OCI-LY7 (cell line): Measurements from ENCODE around the gene SLC13A5. TPM values are rescaled to one million over a fixed set of nuclear protein-coding genes. Genes with fewer than 3 reads are reported as not detected.

Experiments used
- BruUV-seq: library from RNA; stranded (reverse); fragments of 400-500 nt; replicated peaks from 2 replicates; lab custom pipeline; 2021; lab: Mats Ljungman, UMichigan
- CTCF ChIA-PET: fragments of 300-600 bp; sonication (Branson Sonifier 250); formaldehyde crosslinking; loops from one replicate; lab custom pipeline; 2022; ENCODE audit warnings: antibody characterized with exemption; ENCODE audit not compliant: unreplicated experiment; lab: Charles Lee
- POLR2A ChIA-PET: fragments of 300-600 bp; sonication (Branson Sonifier 250); formaldehyde crosslinking; loops from one replicate; lab custom pipeline; 2022; ENCODE audit warnings: antibody characterized with exemption; lab: Charles Lee
- DNase-seq: peaks from one replicate; pipeline ENCODE4 v3.0.0-alpha.2; 2015; ENCODE audit warnings: low spot score
- H2AFZ ChIP-seq: fragments of 200-600 bp; sonication (generic), shearing (Covaris generic); 2 replicates; pipeline ENCODE4 v1.6.1; 2014; ENCODE audit warnings: mild to moderate bottlenecking, antibody characterized with exemption, low read length, moderate library complexity
- H3K27ac ChIP-seq: fragments of 200-600 bp; sonication (generic); 2 replicates; pipeline ENCODE4 v1.5.1; 2014; ENCODE audit warnings: mixed run types, low read depth, mild to moderate bottlenecking, moderate library complexity, low read length, inconsistent platforms; ENCODE audit not compliant: poor library complexity, severe bottlenecking
- H3K36me3 ChIP-seq: fragments of 200-600 bp; sonication (generic); 2 replicates; pipeline ENCODE4 v1.6.1; 2014; ENCODE audit warnings: mild to moderate bottlenecking, antibody characterized with exemption, low read length, moderate library complexity, mixed read lengths; ENCODE audit not compliant: insufficient read depth
- H3K4me1 ChIP-seq: fragments of 200-600 bp; sonication (generic); 2 replicates; pipeline ENCODE4 v1.5.1; 2014; ENCODE audit warnings: mild to moderate bottlenecking, low read length; ENCODE audit not compliant: insufficient read depth, poor library complexity, severe bottlenecking
- H3K4me2 ChIP-seq: fragments of 200-600 bp; sonication (generic); 2 replicates; pipeline ENCODE4 v1.6.1; 2014; ENCODE audit warnings: mild to moderate bottlenecking, low read length
- H3K4me3 ChIP-seq: fragments of 200-600 bp; sonication (generic); 2 replicates; pipeline ENCODE4 v1.5.1; 2014; ENCODE audit warnings: mild to moderate bottlenecking, low read depth, low read length; ENCODE audit not compliant: poor library complexity, severe bottlenecking
- H3K79me2 ChIP-seq: fragments of 200-600 bp; sonication (generic); 2 replicates; pipeline ENCODE4 v1.6.1; 2016; ENCODE audit warnings: low read depth, mild to moderate bottlenecking, low read length, moderate library complexity, mixed read lengths; ENCODE audit not compliant: insufficient read depth
- H3K9me2 ChIP-seq: fragments of 200-600 bp; sonication (generic); 2 replicates; pipeline ENCODE4 v1.6.1; 2016; ENCODE audit warnings: mild to moderate bottlenecking, low read length, mixed read lengths; ENCODE audit not compliant: insufficient read depth
- H3K9me3 ChIP-seq: fragments of 200-600 bp; sonication (generic); 2 replicates; pipeline ENCODE4 v1.6.1; 2014; ENCODE audit warnings: mild to moderate bottlenecking, mixed run types, low read length, mixed read lengths
- H4K20me1 ChIP-seq: fragments of 200-600 bp; sonication (generic); 2 replicates; pipeline ENCODE4 v1.6.1; 2014; ENCODE audit warnings: mild to moderate bottlenecking, antibody characterized with exemption, low read length, moderate library complexity, mixed read lengths; ENCODE audit not compliant: insufficient read depth
- EZH2phosphoT487 ChIP-seq: fragments of 200-600 bp; sonication (generic); IDR thresholded peaks from 2 replicates; pipeline ENCODE4 v1.6.1; 2018; ENCODE audit warnings: low read depth, borderline replicate concordance, mild to moderate bottlenecking, mixed run types, antibody characterized with exemption, low read length, moderate library complexity, mixed read lengths
- intact Hi-C: fragments of 100-400 bp; cut with micrococcal nuclease; formaldehyde crosslinking; loops from one replicate; pipeline ENCODE4 v1.10.0; 2022; ENCODE audit not compliant: unreplicated experiment
- total RNA-seq, 2 experiments: library from RNA; depleted of rRNA in 1 of 2; stranded (reverse); fragments of >200 nt in 1 of 2; shearing (Covaris generic) in 1 of 2; gene quantifications; 2 replicates each; pipeline ENCODE4 v1.2.3, GENCODE V29; 2014 to 2022
- TF ChIP-seq, protein P1 (sequence below): fragments of 200-600 bp; sonication (generic); conservative IDR thresholded peaks from 2 replicates; pipeline ENCODE4 v1.5.1; 2014; ENCODE audit warnings: mild to moderate bottlenecking, antibody characterized with exemption, low read length, moderate library complexity, mixed read lengths

SLC13A5 gene
- total RNA-seq, 2 experiments from 2014 or later, result not detected

DNA sequence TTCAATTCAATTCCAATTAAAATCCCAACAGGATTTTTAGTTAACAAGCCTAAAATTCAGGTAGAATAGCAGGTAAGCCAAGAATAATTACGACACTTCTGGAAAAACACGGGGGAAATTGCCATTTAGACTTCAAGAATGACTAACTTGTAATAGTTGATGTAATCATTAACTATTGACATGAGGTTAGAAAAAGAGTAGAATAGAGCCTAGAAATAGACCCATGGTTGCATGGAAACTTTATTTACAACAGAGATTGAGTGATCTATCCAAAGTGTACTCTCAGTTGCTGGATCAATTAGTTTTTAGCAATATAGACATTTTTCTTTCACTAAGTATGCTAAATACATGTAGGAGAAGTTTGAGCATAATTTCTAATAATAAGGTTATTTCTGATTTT lies 3.6 kb upstream of the SLC13A5 start:
- H3K79me2 ChIP-seq, result no peaks in the 10 kb centered on the region
- H3K4me2 ChIP-seq, result no peak overlapping the region
- no TSS peak for BruUV-seq
- DNase-seq, result no peak
- ChIA-PET POLR2A (no interaction called here), CTCF (no interaction called here)
- no peak for TF ChIP-seq EZH2phosphoT487
- TF ChIP-seq, protein P1, sequence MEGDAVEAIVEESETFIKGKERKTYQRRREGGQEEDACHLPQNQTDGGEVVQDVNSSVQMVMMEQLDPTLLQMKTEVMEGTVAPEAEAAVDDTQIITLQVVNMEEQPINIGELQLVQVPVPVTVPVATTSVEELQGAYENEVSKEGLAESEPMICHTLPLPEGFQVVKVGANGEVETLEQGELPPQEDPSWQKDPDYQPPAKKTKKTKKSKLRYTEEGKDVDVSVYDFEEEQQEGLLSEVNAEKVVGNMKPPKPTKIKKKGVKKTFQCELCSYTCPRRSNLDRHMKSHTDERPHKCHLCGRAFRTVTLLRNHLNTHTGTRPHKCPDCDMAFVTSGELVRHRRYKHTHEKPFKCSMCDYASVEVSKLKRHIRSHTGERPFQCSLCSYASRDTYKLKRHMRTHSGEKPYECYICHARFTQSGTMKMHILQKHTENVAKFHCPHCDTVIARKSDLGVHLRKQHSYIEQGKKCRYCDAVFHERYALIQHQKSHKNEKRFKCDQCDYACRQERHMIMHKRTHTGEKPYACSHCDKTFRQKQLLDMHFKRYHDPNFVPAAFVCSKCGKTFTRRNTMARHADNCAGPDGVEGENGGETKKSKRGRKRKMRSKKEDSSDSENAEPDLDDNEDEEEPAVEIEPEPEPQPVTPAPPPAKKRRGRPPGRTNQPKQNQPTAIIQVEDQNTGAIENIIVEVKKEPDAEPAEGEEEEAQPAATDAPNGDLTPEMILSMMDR, result no peak
- no peak overlapping the region for H3K27ac ChIP-seq
- H3K4me3 ChIP-seq, result no peak overlapping the region
- no peaks in the 10 kb centered on the region for H4K20me1 ChIP-seq
- no peaks in the 10 kb centered on the region for H3K9me3 ChIP-seq
- no peaks in the 10 kb centered on the region for H3K36me3 ChIP-seq
- H3K4me1 ChIP-seq, result no peaks in the 10 kb centered on the region
- H2AFZ ChIP-seq, result no peak overlapping the region
- H3K9me2 ChIP-seq, result no peaks in the 10 kb centered on the region
- intact Hi-C loops, result no loop called here

DNA sequence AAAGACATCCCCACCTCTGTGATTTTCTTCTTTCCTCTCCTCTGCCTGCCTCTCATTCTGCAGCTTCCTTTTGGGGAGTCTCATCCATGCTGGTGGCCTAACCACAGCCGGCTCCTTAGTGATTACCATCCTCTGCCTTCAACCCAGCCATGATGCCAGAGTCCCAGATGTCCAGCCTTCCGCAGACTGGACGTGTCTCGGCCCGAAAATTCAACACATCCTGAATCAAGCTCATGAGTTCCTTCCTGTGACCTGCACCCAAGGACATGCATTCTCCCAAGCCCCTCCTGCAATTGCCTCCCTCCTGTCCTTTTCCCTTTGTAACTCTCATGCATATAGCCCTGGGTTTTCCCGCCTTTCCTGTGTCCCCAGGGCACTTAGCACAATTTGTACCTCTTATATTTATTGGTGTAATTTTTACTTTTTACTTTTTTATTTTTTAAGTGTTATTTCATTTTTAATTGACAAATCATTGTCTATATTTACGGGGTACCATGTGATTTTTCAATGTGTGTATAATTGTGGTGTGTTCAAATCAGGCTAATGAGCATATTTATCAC lies 1.2 kb upstream of the SLC13A5 start:
- no peaks in the 10 kb centered on the region for H3K4me1 ChIP-seq

DNA sequence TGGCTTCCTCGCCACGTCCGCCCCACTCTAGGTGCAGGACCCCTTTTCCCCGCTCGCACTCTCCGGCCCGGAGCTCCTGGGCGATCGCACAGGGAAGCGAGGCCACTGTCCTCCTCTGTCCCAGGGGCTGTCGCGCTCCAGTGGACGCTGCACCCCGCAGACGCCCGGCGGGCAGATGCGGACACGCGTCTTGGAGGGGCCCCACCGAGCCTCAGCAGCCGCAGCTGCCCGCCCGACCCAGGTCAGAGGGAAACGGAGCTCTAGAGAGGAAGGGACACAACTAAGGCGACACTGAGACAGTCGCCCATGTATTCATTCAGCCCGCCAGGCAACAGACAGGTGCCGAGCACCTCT lies 726 bp upstream of the SLC13A5 start:
- ChIA-PET POLR2A (no interaction called here), CTCF (no interaction called here)
- intact Hi-C loops, result no loop called here
- Histone ChIP-seq H3K9me3 (no peaks in the 10 kb centered on the region), H4K20me1 (no peaks in the 10 kb centered on the region), H3K4me3 (no peak overlapping the region), H2AFZ (no peak overlapping the region), H3K9me2 (no peaks in the 10 kb centered on the region), H3K4me2 (no peak overlapping the region), H3K4me1 (no peaks in the 10 kb centered on the region), H3K79me2 (no peaks in the 10 kb centered on the region), H3K36me3 (no peaks in the 10 kb centered on the region), H3K27ac (no peak overlapping the region)
- no TSS peak for BruUV-seq
- no peak for DNase-seq
- TF ChIP-seq, protein P1, result no peak
- no peak for TF ChIP-seq EZH2phosphoT487

More for the DNA sequence above, 1.2 kb upstream of the SLC13A5 start:
- TF ChIP-seq, protein P1, result no peak
- TF ChIP-seq EZH2phosphoT487, result no peak
- H3K9me2 ChIP-seq, result no peaks in the 10 kb centered on the region
- H3K4me3 ChIP-seq, result no peak overlapping the region
- H2AFZ ChIP-seq, result no peak overlapping the region
- intact Hi-C loops, result no loop called here
- H3K4me2 ChIP-seq, result no peak overlapping the region
- ChIA-PET POLR2A (no interaction called here), CTCF (no interaction called here)
- no peaks in the 10 kb centered on the region for H4K20me1 ChIP-seq
- no peaks in the 10 kb centered on the region for H3K9me3 ChIP-seq
- BruUV-seq, result no TSS peak
- no peaks in the 10 kb centered on the region for H3K79me2 ChIP-seq
- no peak for DNase-seq
- no peak overlapping the region for H3K27ac ChIP-seq
- H3K36me3 ChIP-seq, result no peaks in the 10 kb centered on the region
